NT2/D1 (cell line): Measurements from ENCODE around the gene TGOLN2.

Source experiments
- SUZ12 ChIP-seq: IDR thresholded peaks from 2 replicates; pipeline ENCODE4 v1.6.1; 2011; ENCODE audit not compliant: insufficient read length, insufficient read depth; ENCODE audit errors: extremely low read depth
- YY1 ChIP-seq: IDR thresholded peaks from 2 replicates; pipeline ENCODE4 v1.6.1; 2011; ENCODE audit not compliant: insufficient read length, insufficient read depth
- ZNF274 ChIP-seq: IDR thresholded peaks from 2 replicates; pipeline ENCODE4 v1.6.1; 2011; ENCODE audit warnings: mild to moderate bottlenecking, low read depth, low read length

- TF ChIP-seq SUZ12 (no peak), YY1 (no peak), ZNF274 (no peak)
Observed at GRCh38 chr2:85273738-85274731, 53.8 kb downstream of the TGOLN2 start.
